Measurements from ENCODE around the gene KRT82.
"Not testable (repeated sequence)": the region's sequence is repeated elsewhere in the genome, so short reads cannot be mapped to it uniquely, and the experiment has no call there.

Gene KRT82

DNA sequence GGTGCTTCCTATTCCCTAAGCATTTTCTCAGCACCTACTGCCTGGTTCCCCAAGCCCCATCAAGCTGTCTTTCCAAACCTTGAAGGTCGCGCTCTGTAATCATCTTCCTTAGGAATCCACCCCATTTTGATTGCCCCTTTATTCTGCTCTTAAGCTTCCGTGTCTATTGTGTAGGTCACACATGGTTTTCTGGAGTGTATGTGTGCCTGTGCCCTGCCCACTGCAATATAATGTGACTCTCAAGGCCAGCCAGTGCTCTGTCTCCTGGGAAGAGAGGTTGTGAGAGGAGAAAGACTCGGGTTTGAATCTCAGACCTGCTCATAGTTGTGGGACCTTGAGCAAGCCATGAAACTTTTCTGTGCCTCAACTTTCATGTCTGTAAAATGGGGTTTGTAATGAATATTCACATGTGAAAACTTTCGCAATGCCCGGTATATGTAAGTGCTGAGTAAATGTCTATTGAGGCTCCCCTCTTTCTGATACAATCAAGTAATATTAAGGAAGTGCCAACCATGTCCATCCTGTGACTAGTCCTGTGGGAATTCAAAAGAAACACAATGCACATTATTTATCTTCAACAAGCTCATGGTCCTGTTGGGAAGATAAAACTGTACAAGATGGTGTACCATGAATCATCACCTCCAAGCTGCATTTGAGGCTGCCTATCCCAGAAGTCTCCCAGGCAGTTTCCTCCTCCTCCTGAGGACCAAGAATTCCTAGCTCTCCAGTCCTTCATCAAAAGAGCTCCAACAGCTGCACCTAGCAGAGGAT, 28.8 kb upstream of the KRT82 start:
- DNase-seq, result no peak

- no peak for DNase-seq
These were observed 28.1 kb upstream of the KRT82 start, which contains the start of gene KRT75 for GRCh38 chr12:52434081-52434733. TSS of gene KRT75 (minus strand) at chr12:52434371. CDS start at chr12:52434304, 67 bp downstream.

DNA sequence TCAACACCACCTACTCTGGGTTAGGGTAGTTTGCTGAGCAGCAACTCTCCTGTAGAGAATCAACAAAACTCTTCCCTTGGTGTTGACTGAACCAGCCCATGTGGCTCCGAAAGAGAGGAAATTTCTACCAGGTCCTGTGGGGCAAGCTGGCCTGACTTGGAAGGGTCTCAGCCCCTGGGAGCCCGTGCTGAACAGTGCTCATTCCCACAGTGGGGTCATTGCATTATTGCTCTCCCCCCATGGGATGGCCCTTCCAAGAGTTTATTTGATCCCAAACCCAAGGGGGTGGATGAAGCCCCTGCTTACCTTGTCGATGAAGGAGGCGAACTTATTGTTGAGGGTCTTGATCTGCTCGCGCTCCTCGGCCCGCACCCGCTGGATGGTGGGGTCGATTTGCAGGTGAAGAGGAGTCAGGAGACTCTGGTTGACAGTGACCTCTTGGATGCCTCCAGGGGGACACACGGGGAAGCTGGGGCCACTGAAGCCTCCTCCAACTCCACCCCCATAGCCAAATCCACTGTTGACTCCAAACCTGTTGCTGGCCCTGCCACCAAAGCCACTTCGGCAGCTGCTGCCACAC, 27.5 kb upstream of the KRT82 start:
- DNase-seq, result no peak

- DNase-seq, result no peak
These were observed 26.5 kb upstream of the KRT82 start for GRCh38 chr12:52432559-52433207.

DNA sequence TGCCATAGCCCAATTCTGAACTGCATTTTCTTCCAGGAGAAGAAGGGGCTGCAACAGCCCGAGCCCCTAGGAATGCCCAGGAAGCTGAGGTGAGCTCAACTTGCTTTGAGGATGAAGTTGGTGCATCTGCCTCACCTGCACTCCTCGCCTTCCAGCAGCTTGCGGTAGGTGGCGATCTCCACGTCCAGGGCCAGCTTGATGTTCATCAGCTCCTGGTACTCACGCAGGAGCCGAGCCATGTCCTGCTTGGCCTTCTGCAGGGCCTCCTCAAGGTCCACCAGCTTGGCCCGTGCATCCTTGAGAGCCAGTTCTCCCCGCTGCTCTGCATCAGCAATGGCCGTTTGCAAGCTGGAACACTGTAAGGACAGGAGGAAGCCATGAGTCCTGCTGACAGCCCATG, 22.0 kb upstream of the KRT82 start:
- no peak for DNase-seq

DNA sequence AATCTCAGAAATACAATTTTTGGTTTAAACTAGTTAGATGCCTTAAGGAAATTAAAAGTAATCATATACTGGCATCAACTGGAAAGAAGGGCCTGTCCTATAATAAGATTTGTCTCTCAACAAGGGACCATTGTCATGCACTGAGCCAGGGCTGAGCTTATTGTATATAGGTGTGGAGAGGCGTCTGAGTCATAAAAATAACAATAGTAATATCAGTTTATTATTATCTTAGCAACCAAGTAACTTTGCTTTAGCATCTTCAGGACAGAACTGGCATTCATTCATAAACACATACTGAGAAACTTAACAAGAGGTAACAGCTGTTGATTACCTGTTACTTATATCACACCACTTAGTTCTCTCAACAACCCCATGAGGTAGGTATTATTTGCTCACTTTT, 20.9 kb upstream of the KRT82 start:
- no peak for DNase-seq

GRCh38 chr12:52426034-52426433, 19.9 kb upstream of the KRT82 start:
- DNase-seq, result no peak

- DNase-seq, result no peak
These were observed 19.3 kb upstream of the KRT82 start for GRCh38 chr12:52425466-52425865.

- DNase-seq, result no peak
These were observed 17.7 kb upstream of the KRT82 start for GRCh38 chr12:52423661-52424500.

DNA sequence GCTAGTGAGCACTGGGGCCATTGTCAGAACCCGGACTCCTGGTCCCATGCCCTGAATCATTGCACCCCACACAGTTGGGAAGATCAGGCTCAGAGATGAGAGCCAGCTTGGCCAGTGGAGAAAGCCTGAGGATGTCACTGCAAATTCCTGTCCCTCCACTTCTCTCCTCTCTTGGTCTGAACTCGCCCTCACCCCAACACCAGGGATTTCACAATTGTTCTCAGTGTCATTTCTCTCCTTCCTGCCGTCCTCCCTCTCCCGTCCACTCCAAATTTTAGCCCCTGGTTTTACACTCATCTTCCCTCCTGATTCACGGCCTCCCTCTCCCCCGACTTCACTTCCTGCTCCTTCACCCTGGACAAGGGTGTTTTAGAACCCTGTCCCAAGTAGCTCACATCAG, 16.9 kb upstream of the KRT82 start:
- no peak for DNase-seq

GRCh38 chr12:52419656-52420055, 13.5 kb upstream of the KRT82 start:
- no peak for DNase-seq

- no peak for DNase-seq
These were observed 12.5 kb upstream of the KRT82 start for GRCh38 chr12:52418576-52419110.

DNA sequence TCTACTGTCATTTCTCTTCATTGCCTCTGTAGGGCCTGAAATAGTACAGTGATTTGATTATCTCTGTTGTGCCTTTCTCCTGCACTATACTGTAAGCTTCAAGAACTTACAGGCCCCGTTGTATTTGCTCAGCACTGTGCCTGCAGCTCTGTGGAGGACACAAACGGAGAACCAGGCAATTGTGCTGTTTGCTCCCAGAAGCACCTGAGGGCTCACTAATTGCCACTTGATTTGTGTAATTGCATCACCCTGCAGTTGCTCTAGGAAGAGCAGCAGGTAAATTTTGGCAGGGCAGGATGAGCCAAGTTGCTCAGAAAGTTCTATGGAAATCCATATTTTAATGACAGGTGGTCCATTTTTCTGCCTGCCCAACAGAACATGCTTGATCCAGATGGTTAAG, 11.6 kb upstream of the KRT82 start:
- no peak for DNase-seq

GRCh38 chr12:52416795-52417194, 10.7 kb upstream of the KRT82 start:
- DNase-seq, result no peak

DNA sequence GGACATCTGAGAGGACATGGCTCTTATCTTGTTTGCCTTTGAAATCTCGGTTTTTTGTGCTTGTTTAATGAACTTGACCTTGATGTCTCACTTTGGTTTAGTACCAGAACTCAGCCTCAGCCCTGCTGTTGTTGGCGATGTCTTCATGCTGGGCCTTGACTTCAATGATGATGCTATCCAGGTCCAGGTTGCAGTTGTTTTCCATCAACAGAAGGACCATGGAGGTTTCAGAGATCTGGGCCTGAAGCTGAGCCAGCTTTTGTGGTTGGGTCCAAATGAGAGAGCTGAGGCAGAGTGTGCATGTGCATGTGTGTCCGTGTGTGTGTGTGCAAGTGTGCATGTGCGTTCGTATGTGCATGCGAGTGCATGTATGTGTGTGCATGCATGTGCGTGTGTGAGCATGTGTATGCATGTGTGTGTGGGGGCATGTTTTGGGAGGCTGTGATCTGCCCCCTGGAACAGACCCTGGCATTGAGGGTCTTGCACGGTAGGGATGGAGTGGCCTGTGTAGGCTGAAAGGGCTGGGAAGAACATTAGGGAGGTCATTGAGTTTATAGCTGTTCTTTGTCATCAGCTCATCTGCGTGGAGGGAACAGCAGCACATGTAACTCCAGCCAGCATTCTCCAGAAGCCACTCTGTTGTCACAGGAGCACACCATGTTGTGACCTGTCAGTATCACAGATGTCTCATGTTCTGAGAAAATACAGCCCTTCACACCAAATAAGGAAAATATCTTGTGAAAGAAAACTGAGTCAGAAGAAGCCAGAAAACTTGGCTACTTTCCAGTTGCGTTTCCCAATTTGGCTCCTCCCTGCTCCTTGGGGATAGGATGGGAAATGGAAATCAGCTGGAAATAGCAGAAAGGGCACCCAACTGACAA, 10.0 kb upstream of the KRT82 start:
- DNase-seq, result no peak

DNA sequence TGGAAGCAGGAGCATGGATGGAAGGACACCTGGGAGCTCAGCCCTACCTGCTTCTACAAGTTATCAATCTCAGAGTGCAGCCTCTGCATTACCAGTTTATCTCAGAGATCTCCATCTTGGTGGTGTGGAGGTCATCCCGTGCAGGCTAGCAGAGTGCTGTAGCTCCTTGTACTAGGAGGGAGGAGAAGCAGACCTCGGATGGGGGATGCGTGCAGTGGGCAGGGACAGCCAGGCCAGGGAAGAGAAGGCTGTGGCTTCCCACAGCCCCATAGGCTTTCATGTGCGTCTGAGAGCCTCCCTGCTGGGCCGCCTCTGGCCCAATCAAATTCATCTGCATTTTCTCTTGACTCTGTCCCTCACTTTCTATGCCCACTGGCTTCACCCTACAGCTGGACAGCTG, 8.8 kb upstream of the KRT82 start:
- no peak for DNase-seq

DNA sequence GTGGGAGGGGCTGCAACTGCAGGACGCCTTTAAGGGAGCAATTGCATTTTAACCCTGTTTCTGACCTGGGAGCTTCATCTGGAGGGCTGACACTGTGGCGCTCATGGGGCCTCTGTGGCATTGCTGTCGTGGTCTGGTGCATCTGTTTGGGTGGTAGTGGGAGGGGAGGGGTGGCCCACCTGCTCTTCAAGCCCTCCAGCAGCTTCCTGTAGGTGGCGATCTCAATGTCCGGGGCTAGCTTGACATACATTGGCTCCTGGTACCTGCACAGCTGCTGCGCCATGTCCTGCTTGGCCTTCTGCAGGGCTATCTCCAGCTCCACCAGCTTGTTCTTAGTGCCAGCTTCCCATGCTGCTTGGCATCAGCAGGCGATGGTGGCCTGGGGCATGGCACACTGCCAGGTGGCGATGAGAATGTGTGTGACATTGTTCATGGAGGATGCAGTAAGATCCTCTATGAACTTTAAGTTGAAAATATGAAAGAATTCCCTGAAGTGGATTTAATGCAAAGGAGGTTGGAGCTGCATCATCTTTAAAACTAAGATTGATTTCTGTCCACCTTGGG, 7.7 kb upstream of the KRT82 start:
- DNase-seq, result no peak

DNA sequence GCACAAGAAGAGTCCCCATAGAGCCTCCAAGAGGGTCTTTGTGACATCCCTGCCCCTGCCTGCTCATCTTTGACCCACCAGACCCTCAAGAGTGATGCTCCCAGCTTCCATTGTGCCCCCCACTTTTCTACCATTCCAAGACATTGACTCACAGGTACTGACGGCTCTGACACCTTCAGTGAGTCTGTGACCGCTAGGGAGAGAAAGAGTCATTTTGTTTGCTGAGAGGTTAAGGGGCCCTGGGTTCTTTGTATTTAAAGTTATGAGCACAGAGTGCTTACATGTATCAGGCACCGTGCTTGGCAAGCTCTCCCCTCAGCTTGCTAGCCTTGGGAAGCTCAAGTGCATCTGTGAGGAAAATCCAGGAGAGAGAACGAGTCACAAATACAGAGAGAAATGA, 7.1 kb upstream of the KRT82 start:
- no peak for DNase-seq

- no peak for DNase-seq
These were observed 5.7 kb upstream of the KRT82 start for GRCh38 chr12:52411815-52412214.

DNA sequence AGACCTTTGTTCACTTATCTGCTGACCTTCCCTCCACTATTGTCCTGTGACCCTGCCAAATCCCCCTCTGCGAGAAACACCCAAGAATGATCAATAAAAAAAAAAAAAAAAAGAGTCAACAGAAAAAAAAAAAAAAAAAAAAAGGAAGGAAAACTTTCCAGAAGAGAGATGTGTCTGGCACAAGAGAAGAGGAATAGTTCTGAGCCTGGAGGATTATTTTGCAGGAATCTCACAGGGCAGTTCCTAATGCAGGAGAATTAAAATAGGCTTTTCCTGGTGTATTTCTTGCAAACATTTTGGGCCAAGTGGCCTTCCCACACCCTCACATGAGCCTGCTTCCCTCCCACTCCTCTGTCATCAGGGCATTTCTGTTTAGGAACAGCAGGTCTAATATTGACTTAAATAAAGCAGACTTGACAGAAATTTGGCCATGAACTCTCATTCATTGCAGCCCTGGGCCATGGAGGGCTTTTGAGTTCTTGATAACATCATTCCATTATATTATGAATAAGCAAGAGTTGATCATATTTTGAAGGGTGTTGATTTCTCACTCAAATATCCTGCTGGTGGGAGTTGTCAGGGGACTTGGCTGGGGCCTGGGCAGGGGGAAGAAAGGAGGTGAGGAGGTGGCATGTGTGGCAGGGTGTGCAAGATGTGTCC, 4.6 kb upstream of the KRT82 start:
- DNase-seq, result not testable (repeated sequence)

DNA sequence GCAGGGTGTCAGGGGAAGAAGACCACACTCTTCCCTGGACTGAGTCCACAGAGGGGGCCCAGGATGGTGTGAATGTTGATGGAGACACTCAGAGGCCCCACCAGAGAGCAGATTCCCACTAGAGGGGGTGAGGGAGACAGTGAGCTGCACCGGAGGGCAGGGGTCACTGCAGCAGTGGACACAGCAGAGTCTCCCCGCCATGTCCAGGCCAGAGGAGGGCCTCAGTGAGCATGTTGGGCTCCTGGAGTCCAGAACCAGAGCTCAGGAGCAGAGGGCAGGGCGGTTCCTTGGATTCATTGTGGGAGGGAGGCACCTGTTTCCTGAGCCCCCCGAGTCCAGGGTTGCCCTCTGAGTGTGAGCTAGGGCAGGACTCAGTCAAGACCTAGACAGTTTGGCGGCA, 1.8 kb upstream of the KRT82 start:
- DNase-seq, result no peak
